Neural cell (in vitro differentiated cells): ENCODE measurements around the gene GRM5.

ENCODE experiments used
- EP300 ChIP-seq: fragments of 450-650 bp; conservative IDR thresholded peaks from 2 replicates; pipeline ENCODE4 v1.6.1; 2014; ENCODE audit warnings: antibody characterized with exemption, mild to moderate bottlenecking, moderate library complexity; ENCODE audit not compliant: poor library complexity, severe bottlenecking
- POLR2AphosphoS5 ChIP-seq: IDR thresholded peaks from 2 replicates; pipeline ENCODE4 v1.6.1; 2012
- TF ChIP-seq, protein P1 (sequence below): fragments of 450-650 bp; IDR thresholded peaks from 2 replicates; pipeline ENCODE4 v1.5.1; 2014; ENCODE audit warnings: antibody characterized with exemption, mild to moderate bottlenecking, moderate library complexity; ENCODE audit not compliant: poor library complexity, severe bottlenecking

DNA sequence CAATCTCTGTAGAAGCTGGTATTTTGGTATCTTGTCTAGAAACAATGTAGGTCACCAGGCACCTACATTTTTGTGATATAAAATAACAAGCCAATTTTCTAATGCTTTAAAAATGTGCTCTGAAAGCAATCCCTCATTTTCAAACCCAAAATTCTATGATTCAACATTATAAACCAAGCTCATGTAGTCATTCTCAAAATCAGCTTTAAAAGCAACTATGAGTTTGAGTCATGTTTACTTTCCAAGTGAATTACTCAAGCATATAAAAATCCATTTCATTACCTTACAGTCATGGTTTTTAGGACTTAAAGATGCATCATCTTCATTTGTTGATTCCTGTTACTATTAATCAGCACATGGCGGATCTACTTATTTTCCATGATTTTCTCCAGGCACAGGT, 216.4 kb downstream of the GRM5 start:
- TF ChIP-seq EP300 (no peak), POLR2AphosphoS5 (no peak)
- TF ChIP-seq, protein P1, sequence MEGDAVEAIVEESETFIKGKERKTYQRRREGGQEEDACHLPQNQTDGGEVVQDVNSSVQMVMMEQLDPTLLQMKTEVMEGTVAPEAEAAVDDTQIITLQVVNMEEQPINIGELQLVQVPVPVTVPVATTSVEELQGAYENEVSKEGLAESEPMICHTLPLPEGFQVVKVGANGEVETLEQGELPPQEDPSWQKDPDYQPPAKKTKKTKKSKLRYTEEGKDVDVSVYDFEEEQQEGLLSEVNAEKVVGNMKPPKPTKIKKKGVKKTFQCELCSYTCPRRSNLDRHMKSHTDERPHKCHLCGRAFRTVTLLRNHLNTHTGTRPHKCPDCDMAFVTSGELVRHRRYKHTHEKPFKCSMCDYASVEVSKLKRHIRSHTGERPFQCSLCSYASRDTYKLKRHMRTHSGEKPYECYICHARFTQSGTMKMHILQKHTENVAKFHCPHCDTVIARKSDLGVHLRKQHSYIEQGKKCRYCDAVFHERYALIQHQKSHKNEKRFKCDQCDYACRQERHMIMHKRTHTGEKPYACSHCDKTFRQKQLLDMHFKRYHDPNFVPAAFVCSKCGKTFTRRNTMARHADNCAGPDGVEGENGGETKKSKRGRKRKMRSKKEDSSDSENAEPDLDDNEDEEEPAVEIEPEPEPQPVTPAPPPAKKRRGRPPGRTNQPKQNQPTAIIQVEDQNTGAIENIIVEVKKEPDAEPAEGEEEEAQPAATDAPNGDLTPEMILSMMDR, result no peak
